ENCODE data around the gene UCN2.
A peak's percentile ranks its signal among the peaks of the same experiment; 100 is the strongest.

UCN2 gene

DNA sequence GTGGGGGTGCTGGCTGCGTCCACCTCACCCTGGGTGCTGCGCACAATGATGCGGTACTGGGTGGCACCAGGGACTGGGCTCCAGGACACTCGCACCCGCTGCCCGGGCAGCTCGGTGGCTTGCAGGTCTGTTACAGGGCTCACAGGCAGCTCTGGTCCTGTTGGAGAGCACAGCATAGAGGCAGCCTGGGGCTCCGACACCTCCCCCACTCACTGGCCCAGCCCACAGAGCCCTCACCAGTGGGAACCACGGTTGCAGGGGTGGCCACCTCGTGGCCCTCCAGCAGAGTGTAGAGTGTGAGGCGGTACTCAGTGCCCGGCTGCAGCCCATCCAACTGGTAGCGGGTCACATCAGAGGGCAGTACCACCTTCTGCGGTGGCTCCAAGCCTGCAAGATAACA is 27.9 kb upstream of the UCN2 start:
- DNase-seq (ENCODE audit: low read depth in 2 of 2), result no peak

GRCh38 chr3:48588230-48588629 is 24.6 kb upstream of the UCN2 start:
- DNase-seq (ENCODE audit: low read depth in 2 of 2), result no peak

- DNase-seq (ENCODE audit: low read depth in 2 of 2), result no peak
Observed at GRCh38 chr3:48587686-48588085, 24.1 kb upstream of the UCN2 start.

- no peak for DNase-seq (ENCODE audit: low read depth in 2 of 2)
Observed at GRCh38 chr3:48585411-48585810, 21.8 kb upstream of the UCN2 start.

DNA sequence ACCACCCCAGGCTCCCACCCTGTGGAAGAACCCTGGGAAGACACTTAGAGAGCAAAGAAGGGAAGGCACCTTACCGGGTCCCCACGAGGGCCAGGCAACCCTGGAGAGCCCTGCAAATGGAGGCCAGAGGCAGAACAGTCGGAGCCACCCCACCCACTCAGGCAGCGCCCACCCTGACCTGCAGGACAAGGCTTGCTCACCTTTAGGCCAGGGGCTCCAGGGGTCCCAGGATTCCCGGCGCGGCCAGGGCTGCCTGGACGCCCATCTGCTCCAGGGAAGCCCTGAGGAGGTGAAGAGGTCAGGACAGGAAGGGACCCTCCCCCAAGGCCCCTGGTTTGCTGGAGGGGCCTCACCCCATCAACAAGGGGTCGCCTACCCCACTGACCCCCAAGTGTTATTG is 21.3 kb upstream of the UCN2 start:
- DNase-seq (ENCODE audit: low read depth in 2 of 2), result no peak

DNA sequence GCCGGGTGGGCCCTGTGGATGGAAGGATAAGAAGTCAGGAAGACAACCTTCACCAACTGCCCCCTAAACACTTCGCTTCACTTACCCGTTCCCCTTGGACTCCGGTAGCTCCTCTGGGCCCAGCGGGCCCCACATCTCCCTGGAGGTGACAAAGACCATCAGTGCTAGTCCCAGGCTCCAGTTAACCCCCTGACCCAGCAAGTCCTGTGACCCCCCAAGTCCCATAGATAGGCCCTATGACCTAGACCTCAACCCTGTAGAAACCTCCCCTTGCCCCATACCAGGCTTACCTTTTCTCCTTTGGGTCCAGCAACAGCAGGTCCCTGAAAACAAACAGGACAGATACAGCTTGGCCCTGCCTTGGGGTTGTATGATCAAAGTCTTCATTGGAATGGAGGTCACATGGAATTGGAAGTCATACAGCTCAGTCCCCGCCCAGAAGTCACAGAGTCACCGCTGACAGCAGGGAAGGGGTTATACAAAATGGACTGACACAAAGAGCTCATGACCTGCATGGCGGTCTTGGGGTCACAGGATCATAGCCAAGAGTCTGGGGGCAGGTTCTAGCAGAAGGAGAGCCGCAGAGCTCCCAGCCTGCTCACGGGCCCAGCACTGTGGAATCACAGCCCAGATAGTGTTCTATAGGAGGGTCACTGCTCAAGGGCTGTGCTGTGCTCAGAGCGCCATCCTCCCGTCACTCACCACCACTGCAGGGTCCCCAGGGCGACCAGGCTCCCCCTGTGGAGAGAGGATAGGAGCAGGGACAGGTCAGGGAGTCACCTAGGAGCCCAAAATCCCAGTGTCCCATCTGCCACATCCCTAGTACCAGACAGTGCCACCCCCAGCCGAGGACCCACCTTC is 18.3 kb upstream of the UCN2 start:
- DNase-seq (ENCODE audit: low read depth in 2 of 2), result no peak

GRCh38 chr3:48576647-48577046 is 13.1 kb upstream of the UCN2 start:
- no peak for DNase-seq (ENCODE audit: low read depth in 2 of 2)

GRCh38 chr3:48575366-48575765 is 11.8 kb upstream of the UCN2 start:
- no peak for DNase-seq (ENCODE audit: low read depth in 2 of 2)

- no peak for DNase-seq (ENCODE audit: low read depth in 2 of 2)
Observed at GRCh38 chr3:48573973-48574585, 10.5 kb upstream of the UCN2 start.

GRCh38 chr3:48572517-48572916 is 8.9 kb upstream of the UCN2 start:
- DNase-seq (ENCODE audit: low read depth in 2 of 2), result no peak

- no peak for DNase-seq (ENCODE audit: low read depth in 2 of 2)
Observed at GRCh38 chr3:48571938-48572337, 8.4 kb upstream of the UCN2 start.

GRCh38 chr3:48569808-48570450 is 6.3 kb upstream of the UCN2 start:
- no peak for DNase-seq (ENCODE audit: low read depth in 2 of 2)

GRCh38 chr3:48569400-48569799 is 5.8 kb upstream of the UCN2 start:
- DNase-seq (ENCODE audit: low read depth in 2 of 2), result no peak

- no peak for DNase-seq (ENCODE audit: low read depth in 2 of 2)
Observed at GRCh38 chr3:48568476-48568875, 4.9 kb upstream of the UCN2 start.

- DNase-seq (ENCODE audit: low read depth in 2 of 2), result no peak
Observed at GRCh38 chr3:48567500-48567899, 3.9 kb upstream of the UCN2 start.

DNA sequence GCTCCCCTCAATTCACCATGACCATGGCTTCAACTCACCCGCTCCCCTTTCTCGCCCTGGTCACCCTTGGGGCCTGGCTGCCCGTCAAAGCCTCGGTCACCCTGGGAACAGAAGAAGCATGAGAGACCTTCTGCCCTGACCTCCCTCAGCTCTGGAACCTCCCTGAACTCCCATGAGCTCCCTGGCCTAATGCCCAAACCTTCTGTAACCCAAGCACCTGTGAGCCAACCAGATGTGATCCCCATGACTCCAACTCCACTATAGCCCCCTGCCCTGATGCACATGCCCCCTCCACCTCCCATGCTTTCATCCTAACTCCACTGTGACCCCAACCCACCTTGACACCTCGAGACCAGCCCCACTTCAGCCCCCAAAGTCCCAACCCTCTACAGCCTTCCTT is 3.5 kb upstream of the UCN2 start:
- DNase-seq (ENCODE audit: low read depth in 2 of 2), result no peak

DNA sequence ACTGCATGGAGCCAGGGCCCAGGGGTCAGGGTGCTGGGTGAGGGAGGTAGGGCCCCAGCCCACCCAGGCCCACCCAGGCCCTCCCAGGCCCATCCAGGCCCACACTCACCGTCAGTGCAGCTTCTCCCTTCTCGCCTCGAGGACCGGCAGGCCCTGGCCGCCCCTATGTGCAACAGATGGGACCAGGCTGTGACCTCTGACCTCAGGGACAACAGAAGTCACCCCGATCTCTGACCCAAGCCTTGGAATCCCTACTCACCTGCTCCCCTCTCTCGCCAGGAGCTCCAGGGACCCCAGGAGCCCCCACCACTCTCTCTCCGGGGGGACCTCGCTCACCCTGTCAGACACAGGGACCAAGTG is 2.8 kb upstream of the UCN2 start:
- no peak for DNase-seq (ENCODE audit: low read depth in 2 of 2)

GRCh38 chr3:48565591-48566400 is 2.2 kb upstream of the UCN2 start:
- DNase-seq (ENCODE audit: low read depth in 2 of 2), result no peak

GRCh38 chr3:48565186-48565585 is 1.6 kb upstream of the UCN2 start:
- no peak for DNase-seq (ENCODE audit: low read depth in 2 of 2)

DNA sequence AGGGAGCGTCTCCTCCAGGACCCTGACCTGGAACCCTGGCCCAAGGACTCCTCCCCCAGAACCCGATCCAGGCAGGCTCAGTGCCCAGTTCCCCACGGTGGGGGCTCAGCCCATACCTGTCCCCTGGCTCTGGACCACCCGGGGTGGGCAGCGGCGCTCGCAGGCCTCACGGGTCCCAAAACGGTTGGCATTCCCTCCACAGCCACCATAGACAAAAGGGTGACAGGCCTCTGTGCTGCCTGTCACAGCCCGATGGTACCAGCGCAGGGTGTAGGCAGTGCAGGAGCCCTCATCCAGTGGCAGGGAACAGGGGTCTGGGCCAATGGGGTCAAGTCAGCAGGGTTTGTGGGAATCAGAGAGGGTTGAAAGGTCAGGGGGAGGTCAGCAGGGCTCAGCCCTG is 1.1 kb upstream of the UCN2 start:
- DNase-seq (ENCODE audit: low read depth in 2 of 2), result no peak

DNA sequence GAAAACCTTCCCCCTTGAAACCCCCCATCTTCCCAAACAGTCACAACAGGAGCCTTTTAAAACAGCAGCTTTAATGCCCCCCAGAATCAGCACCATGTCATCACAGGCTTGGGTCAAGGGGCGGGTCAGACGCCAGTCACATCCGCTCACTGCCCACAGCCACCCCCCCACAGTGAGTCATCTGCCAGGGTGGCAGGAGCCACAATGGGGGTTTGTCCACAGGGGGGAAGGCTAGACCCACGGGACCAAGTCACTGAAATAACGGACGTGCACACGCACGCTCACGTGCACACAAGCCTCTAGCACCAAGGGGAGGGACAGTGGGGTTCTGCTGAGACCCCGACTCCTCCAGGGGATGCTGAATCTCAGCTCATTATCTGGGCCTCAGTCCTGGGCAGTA is 441 bp upstream of the UCN2 start:
- DNase-seq (ENCODE audit: low read depth in 2 of 2), result peak; percentile 16 to 47

GRCh38 chr3:48562367-48563095 is 1.1 kb downstream of the UCN2 start:
- no peak for DNase-seq (ENCODE audit: low read depth in 2 of 2)
